WERI-Rb-1 (cell line): ENCODE data around the gene DHRS11.

Experiments used
- DNase-seq: peaks from one replicate; pipeline ENCODE4 v3.0.0-alpha.2; 2020
- H3K27ac ChIP-seq: fragments of 250-450 bp; sonication (Bioruptor Pico); 2 replicates; pipeline ENCODE4 v1.5.1; 2020; ENCODE audit warnings: mild to moderate bottlenecking, moderate library complexity
- H3K27me3 ChIP-seq: fragments of 250-450 bp; sonication (Bioruptor Pico); 2 replicates; pipeline ENCODE4 v1.5.1; 2021; ENCODE audit warnings: mild to moderate bottlenecking, low read depth, moderate library complexity; ENCODE audit not compliant: insufficient read depth, severe bottlenecking
- H3K36me3 ChIP-seq: fragments of 250-450 bp; sonication (Bioruptor Pico); 2 replicates; pipeline ENCODE4 v1.5.1; 2020; ENCODE audit warnings: mild to moderate bottlenecking, moderate library complexity
- H3K4me3 ChIP-seq: 2 replicates; pipeline ENCODE4 v1.5.1; 2011; ENCODE audit warnings: low read depth, mild to moderate bottlenecking, control low read depth, low read length
- H3K9me3 ChIP-seq: fragments of 250-450 bp; sonication (Bioruptor Pico); 2 replicates; pipeline ENCODE4 v1.5.1; 2021; ENCODE audit warnings: mild to moderate bottlenecking, moderate library complexity; ENCODE audit not compliant: severe bottlenecking
- CTCF ChIP-seq: IDR thresholded peaks from 2 replicates; pipeline ENCODE4 v1.5.1; 2011; ENCODE audit warnings: low read depth, mild to moderate bottlenecking, control low read depth, inconsistent platforms, low read length

The DHRS11 gene

GRCh38 chr17:36643086-36643685, 51.5 kb downstream of the DHRS11 start:
- no peak overlapping the region for H3K4me3 ChIP-seq
- peak; percentile 74 for DNase-seq
- H3K27me3 ChIP-seq: no peaks in the 10 kb centered on the region
- H3K36me3 ChIP-seq: no peaks in the 10 kb centered on the region
- no peak for TF ChIP-seq CTCF
- peak overlapping the region; percentile 76 for H3K27ac ChIP-seq
- no peaks in the 10 kb centered on the region for H3K9me3 ChIP-seq

- Histone ChIP-seq H3K27ac (no peak overlapping the region), H3K27me3 (no peaks in the 10 kb centered on the region), H3K9me3 (no peaks in the 10 kb centered on the region), H3K36me3 (no peaks in the 10 kb centered on the region), H3K4me3 (no peak overlapping the region)
- TF ChIP-seq CTCF: no peak
- peak; percentile 26 for DNase-seq
Measured at GRCh38 chr17:36645422-36645821, 53.7 kb downstream of the DHRS11 start.

- TF ChIP-seq CTCF: peak; percentile 67
- Histone ChIP-seq H3K36me3 (no peaks in the 10 kb centered on the region), H3K27me3 (no peaks in the 10 kb centered on the region), H3K27ac (no peak overlapping the region), H3K9me3 (no peaks in the 10 kb centered on the region), H3K4me3 (no peak overlapping the region)
- peak; percentile 61 for DNase-seq
Measured at GRCh38 chr17:36647636-36648035, 56.0 kb downstream of the DHRS11 start.

GRCh38 chr17:36650096-36650775, 58.6 kb downstream of the DHRS11 start:
- TF ChIP-seq CTCF: no peak
- DNase-seq: peak; percentile 33
- H3K27me3 ChIP-seq: no peaks in the 10 kb centered on the region
- H3K9me3 ChIP-seq: no peaks in the 10 kb centered on the region
- peak overlapping the region; percentile 73 for H3K27ac ChIP-seq
- peak overlapping the region; percentile 11 for H3K4me3 ChIP-seq
- H3K36me3 ChIP-seq: no peaks in the 10 kb centered on the region
